Peyer's patch (tissue), 4 donors: ENCODE results near the gene ABL1.

Source experiments
- POLR2A ChIP-seq, 2 donors: fragments of 450-650 bp; IDR thresholded peaks; one replicate each; pipeline ENCODE4 v1.5.1; 2017; ENCODE audit warnings: antibody characterized with exemption in 2 of 2, mild to moderate bottlenecking in 2 of 2, moderate library complexity in 2 of 2
- TF ChIP-seq, protein P1 (sequence below), 6 experiments: fragments of 450-650 bp in 4 of 6; fragments of 200-600 bp in 2 of 6; sonication (generic) in 1 of 6; IDR thresholded peaks; one replicate each; pipeline ENCODE4 v1.5.1; 2017 to 2019; ENCODE audit warnings: antibody characterized with exemption in 6 of 6, mild to moderate bottlenecking in 3 of 6, moderate library complexity in 1 of 6

DNA sequence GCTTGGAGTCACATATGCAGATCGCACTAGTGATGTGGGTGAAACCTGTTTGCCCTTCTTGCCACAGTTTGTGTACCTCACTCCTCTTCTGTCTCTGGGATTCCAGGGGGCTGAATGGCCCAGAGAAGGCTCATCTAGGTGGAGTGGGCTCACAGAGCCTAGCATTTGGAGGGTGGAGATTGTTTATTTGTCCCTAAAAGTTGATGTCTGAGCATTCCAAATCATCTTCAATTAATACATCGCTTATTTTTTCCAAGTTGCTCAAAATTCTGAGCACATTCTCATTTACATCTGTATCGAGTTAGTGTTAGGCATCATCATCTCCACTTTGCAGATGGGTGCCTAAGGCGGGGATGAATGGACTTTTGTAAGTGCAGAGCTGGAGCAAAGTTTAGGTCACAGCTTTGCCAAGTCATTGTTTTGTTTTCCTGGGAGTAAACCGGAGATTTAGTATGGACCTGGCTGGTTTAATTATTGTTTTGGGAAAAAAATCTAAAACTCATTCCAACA, 2.0 kb downstream of the ABL1 start:
- TF ChIP-seq, protein P1, sequence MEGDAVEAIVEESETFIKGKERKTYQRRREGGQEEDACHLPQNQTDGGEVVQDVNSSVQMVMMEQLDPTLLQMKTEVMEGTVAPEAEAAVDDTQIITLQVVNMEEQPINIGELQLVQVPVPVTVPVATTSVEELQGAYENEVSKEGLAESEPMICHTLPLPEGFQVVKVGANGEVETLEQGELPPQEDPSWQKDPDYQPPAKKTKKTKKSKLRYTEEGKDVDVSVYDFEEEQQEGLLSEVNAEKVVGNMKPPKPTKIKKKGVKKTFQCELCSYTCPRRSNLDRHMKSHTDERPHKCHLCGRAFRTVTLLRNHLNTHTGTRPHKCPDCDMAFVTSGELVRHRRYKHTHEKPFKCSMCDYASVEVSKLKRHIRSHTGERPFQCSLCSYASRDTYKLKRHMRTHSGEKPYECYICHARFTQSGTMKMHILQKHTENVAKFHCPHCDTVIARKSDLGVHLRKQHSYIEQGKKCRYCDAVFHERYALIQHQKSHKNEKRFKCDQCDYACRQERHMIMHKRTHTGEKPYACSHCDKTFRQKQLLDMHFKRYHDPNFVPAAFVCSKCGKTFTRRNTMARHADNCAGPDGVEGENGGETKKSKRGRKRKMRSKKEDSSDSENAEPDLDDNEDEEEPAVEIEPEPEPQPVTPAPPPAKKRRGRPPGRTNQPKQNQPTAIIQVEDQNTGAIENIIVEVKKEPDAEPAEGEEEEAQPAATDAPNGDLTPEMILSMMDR (IDR thresholded peaks at IDR 0.05) = no peak
- no peak for TF ChIP-seq POLR2A (IDR thresholded peaks at IDR 0.05)
